ENCODE results near the gene PPM1J.
"Not testable (repeated sequence)": the region's sequence is repeated elsewhere in the genome, so short reads cannot be mapped to it uniquely, and the experiment has no call there.

PPM1J gene

DNA sequence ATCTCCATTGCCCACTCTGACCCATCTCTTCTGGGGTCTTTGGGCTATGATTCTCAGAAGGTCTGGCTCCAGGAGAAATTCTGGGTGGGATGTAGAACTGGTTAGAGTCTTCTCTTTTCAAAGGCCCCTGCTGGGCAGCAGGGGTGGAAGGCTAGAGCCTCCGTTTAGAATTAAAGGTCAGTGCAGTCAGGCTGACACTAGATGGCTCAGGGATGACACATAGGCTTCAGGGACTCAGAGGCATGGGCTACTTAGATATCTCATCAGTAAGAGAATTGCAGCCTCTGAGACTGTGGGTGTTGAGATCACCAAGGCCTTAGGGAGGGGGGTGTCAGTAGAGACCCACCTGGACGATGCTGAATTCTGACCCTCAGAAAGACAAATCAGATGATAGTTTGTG, 12.6 kb upstream of the PPM1J start:
- H3K27ac ChIP-seq (ENCODE audit: low read depth, low read length, poor library complexity, severe bottlenecking): no peak overlapping the region
- H3K27me3 ChIP-seq (ENCODE audit: insufficient read depth, low read length): no peaks in the 10 kb centered on the region
- no peak overlapping the region for H3K4me3 ChIP-seq (ENCODE audit: low read depth, low read length, poor library complexity, severe bottlenecking)
- no peaks in the 10 kb centered on the region for H3F3A ChIP-seq (ENCODE audit: insufficient read depth, low read length)
- no peaks in the 10 kb centered on the region for H4K20me1 ChIP-seq (ENCODE audit: insufficient read depth, low read length)
- TF ChIP-seq, protein P1, sequence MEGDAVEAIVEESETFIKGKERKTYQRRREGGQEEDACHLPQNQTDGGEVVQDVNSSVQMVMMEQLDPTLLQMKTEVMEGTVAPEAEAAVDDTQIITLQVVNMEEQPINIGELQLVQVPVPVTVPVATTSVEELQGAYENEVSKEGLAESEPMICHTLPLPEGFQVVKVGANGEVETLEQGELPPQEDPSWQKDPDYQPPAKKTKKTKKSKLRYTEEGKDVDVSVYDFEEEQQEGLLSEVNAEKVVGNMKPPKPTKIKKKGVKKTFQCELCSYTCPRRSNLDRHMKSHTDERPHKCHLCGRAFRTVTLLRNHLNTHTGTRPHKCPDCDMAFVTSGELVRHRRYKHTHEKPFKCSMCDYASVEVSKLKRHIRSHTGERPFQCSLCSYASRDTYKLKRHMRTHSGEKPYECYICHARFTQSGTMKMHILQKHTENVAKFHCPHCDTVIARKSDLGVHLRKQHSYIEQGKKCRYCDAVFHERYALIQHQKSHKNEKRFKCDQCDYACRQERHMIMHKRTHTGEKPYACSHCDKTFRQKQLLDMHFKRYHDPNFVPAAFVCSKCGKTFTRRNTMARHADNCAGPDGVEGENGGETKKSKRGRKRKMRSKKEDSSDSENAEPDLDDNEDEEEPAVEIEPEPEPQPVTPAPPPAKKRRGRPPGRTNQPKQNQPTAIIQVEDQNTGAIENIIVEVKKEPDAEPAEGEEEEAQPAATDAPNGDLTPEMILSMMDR (IDR thresholded peaks at IDR 0.05; ENCODE audit: low read length): no peak
- TF ChIP-seq EZH2 (IDR thresholded peaks at IDR 0.05; ENCODE audit: borderline replicate concordance, low read length): no peak
- H3K4me2 ChIP-seq (ENCODE audit: low read length): no peak overlapping the region
- no peaks in the 10 kb centered on the region for H3K9me2 ChIP-seq (ENCODE audit: low read depth, low read length)
- H3K4me1 ChIP-seq (ENCODE audit: insufficient read depth, low read length, severe bottlenecking): no peaks in the 10 kb centered on the region
- H2AFZ ChIP-seq (ENCODE audit: low read length): no peak overlapping the region
- no peak overlapping the region for H3K9ac ChIP-seq (ENCODE audit: low read length)
- H3K36me3 ChIP-seq (ENCODE audit: insufficient read depth, low read length): no peaks in the 10 kb centered on the region
- no peaks in the 10 kb centered on the region for H3K79me2 ChIP-seq (ENCODE audit: insufficient read depth, low read length)
- H3K9me3 ChIP-seq (ENCODE audit: low read length): no peaks in the 10 kb centered on the region

DNA sequence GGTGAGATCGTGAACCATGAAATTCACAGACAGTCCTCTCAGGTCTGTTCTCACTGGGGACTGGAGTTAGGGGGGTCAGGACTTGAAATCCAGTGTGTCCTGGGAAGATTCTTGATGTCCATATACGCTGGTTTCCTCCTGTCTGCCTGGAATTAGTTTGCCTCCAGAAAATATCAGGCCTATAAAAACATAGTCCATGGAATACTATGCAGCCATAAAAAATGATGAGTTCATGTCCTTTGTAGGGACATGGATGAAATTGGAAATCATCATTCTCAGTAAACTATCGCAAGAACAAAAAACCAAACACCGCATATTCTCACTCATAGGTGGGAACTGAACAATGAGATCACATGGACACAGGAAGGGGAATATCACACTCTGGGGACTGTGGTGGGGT, 9.1 kb upstream of the PPM1J start:
- H3K9me2 ChIP-seq (ENCODE audit: low read depth, low read length); H3K4me3 ChIP-seq (ENCODE audit: low read depth, low read length, poor library complexity, severe bottlenecking); H3K9me3 ChIP-seq (ENCODE audit: low read length); H3K4me1 ChIP-seq (ENCODE audit: insufficient read depth, low read length, severe bottlenecking); H3K36me3 ChIP-seq (ENCODE audit: insufficient read depth, low read length); H2AFZ ChIP-seq (ENCODE audit: low read length); H3K79me2 ChIP-seq (ENCODE audit: insufficient read depth, low read length); H3K4me2 ChIP-seq (ENCODE audit: low read length); H3K27me3 ChIP-seq (ENCODE audit: insufficient read depth, low read length); H4K20me1 ChIP-seq (ENCODE audit: insufficient read depth, low read length); H3K9ac ChIP-seq (ENCODE audit: low read length); H3F3A ChIP-seq (ENCODE audit: insufficient read depth, low read length); H3K27ac ChIP-seq (ENCODE audit: low read depth, low read length, poor library complexity, severe bottlenecking): not testable (repeated sequence)

DNA sequence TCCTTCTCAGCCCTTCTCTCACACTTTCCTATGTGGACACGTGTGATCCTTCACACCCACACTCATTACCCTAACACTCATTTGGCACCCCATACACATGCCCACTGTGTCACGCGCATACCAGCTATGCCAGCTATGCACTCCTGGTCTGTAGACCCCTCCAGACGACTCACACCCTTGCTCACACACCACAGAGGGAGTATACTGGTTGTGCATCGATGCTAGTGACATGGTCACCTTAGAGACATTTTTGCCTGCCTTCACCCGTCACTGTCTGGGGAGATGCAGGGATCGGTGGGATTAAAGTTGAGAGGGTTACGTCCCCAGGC, 8.3 kb upstream of the PPM1J start:
- H2AFZ ChIP-seq (ENCODE audit: low read length): no peak overlapping the region
- no peaks in the 10 kb centered on the region for H3K27me3 ChIP-seq (ENCODE audit: insufficient read depth, low read length)
- no peak overlapping the region for H3K4me2 ChIP-seq (ENCODE audit: low read length)
- H3K36me3 ChIP-seq (ENCODE audit: insufficient read depth, low read length): no peaks in the 10 kb centered on the region
- no peaks in the 10 kb centered on the region for H3K79me2 ChIP-seq (ENCODE audit: insufficient read depth, low read length)
- no peak for TF ChIP-seq EZH2 (IDR thresholded peaks at IDR 0.05; ENCODE audit: borderline replicate concordance, low read length)
- TF ChIP-seq, protein P1 (IDR thresholded peaks at IDR 0.05; ENCODE audit: low read length): no peak
- H3F3A ChIP-seq (ENCODE audit: insufficient read depth, low read length): no peaks in the 10 kb centered on the region
- H3K9me2 ChIP-seq (ENCODE audit: low read depth, low read length): no peaks in the 10 kb centered on the region
- H4K20me1 ChIP-seq (ENCODE audit: insufficient read depth, low read length): no peaks in the 10 kb centered on the region
- H3K4me1 ChIP-seq (ENCODE audit: insufficient read depth, low read length, severe bottlenecking): no peaks in the 10 kb centered on the region
- no peak overlapping the region for H3K4me3 ChIP-seq (ENCODE audit: low read depth, low read length, poor library complexity, severe bottlenecking)
- no peak overlapping the region for H3K27ac ChIP-seq (ENCODE audit: low read depth, low read length, poor library complexity, severe bottlenecking)
- no peaks in the 10 kb centered on the region for H3K9me3 ChIP-seq (ENCODE audit: low read length)
- H3K9ac ChIP-seq (ENCODE audit: low read length): no peak overlapping the region

DNA sequence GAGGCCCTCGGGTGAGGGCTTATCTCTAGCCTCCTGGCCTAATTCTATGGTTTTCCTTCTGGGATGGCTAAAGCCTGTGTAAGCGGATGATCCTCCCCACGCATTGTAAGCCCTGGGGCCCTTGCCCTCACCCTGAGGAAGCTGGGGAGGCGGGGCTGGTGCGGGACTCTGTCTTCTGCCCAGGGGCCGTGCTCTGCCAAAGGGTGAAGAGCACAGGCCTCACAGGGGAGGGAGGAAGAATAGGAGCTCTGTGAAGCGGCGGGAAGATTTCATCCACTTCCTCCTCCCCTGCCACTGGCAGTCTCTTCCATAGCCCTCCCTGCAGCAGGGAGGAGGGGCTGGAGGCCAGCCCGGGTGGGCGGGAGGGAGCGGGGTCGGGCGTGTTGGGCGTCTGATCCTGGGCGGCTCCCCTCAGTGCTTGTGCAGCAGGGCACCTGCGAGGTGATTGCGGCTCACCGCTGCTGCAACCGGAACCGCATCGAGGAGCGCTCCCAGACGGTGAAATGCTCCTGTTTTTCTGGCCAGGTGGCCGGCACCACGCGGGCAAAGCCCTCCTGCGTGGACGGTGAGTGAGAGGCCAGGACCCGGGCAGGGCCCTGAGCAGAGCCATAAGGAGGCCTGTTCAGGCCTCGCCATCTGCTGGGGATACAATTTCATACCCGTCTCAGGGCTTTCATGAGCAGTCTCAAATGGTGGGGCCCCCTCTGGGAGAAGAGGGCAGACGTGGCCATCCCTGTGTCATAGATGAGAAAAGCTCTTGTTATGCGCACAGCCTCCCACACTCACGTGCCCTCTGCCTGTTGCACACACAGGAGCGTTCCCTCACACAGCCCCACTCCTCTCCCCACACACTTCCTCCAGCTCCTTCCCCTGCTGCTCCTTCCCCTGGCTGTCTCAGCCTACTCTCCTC, 7.7 kb upstream of the PPM1J start:
- Histone ChIP-seq H3K36me3 (ENCODE audit: insufficient read depth, low read length) (no peaks in the 10 kb centered on the region), H3K79me2 (ENCODE audit: insufficient read depth, low read length) (no peaks in the 10 kb centered on the region), H3K9ac (ENCODE audit: low read length) (no peak overlapping the region), H3K9me2 (ENCODE audit: low read depth, low read length) (no peaks in the 10 kb centered on the region), H3K4me3 (ENCODE audit: low read depth, low read length, poor library complexity, severe bottlenecking) (no peak overlapping the region), H2AFZ (ENCODE audit: low read length) (no peak overlapping the region), H3K27ac (ENCODE audit: low read depth, low read length, poor library complexity, severe bottlenecking) (no peak overlapping the region), H3K9me3 (ENCODE audit: low read length) (no peaks in the 10 kb centered on the region), H4K20me1 (ENCODE audit: insufficient read depth, low read length) (no peaks in the 10 kb centered on the region), H3F3A (ENCODE audit: insufficient read depth, low read length) (no peaks in the 10 kb centered on the region), H3K4me1 (ENCODE audit: insufficient read depth, low read length, severe bottlenecking) (no peaks in the 10 kb centered on the region), H3K4me2 (ENCODE audit: low read length) (no peak overlapping the region), H3K27me3 (ENCODE audit: insufficient read depth, low read length) (no peaks in the 10 kb centered on the region)
- no peak for TF ChIP-seq EZH2 (IDR thresholded peaks at IDR 0.05; ENCODE audit: borderline replicate concordance, low read length)
- TF ChIP-seq, protein P1 (IDR thresholded peaks at IDR 0.05; ENCODE audit: low read length): no peak
